ENCODE results near the gene PAPSS2. TPM values are rescaled to one million over a fixed set of nuclear protein-coding genes. Genes with fewer than 3 reads are reported as not detected.
A peak's percentile ranks its signal among the peaks of the same experiment; 100 is the strongest.

The PAPSS2 gene
- total and polyA plus RNA-seq, 2 donors (not counting 1 experiment from before 2014, with no cell fraction given) = 102 to 286 TPM

DNA sequence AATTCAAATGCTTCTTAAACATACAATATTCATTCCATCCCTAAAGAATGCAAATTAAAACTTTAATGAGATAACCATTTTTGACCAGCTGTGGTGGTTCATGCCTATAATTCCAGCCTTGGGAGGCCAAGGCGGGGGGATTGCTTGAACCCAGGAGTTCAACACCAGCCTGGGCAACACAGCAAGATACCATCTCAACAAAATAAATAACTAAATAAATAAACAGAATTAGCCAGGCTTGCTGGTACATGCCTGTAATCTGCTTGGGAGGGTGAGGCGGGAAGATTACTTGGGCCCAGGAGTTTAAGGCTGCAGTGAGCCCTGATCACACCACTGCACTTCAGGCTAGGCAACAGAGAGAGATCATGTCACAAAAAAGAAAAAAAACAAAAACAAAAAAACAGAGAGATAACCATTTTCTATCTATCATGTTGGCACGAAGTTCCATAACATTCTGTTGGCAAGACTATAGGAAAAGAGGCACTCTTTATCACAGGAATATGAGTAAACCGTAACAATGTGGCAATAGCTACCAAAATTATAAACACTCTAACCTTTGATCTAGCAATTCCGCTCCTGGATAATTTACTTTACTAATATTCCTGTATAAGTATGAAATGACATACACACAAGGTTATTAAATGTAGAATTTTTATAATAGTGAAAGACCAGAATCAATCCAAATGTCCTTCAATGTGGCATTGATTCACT is 106.1 kb downstream of the PAPSS2 start:
- Histone ChIP-seq H3K4me3 (replicated peaks in 1 of 4; ENCODE audit: control extremely low read depth in 1 of 4, insufficient read depth in 1 of 4, low read depth in 3 of 4, low read length in 4 of 4) (no peak overlapping the region), H3K36me3 (ENCODE audit: control insufficient read depth, insufficient read depth, low read length) (no peaks in the 10 kb centered on the region), H3K4me1 (ENCODE audit: control insufficient read depth, extremely low read depth, insufficient read depth, low read length) (peaks cover 2% of the 10 kb centered on the region), H3K79me2 (ENCODE audit: control insufficient read depth, insufficient read depth, low read length) (no peaks in the 10 kb centered on the region), H3K4me2 (ENCODE audit: extremely low read depth, insufficient read depth, low read length) (no peak overlapping the region), H4K20me1 (ENCODE audit: control insufficient read depth, extremely low read depth, insufficient read depth, low read length) (no peaks in the 10 kb centered on the region), H3K27ac (ENCODE audit: insufficient read depth, low read length) (no peak overlapping the region), H3K9ac (ENCODE audit: insufficient read depth, low read length) (no peak overlapping the region), H2AFZ (ENCODE audit: low read length) (no peak overlapping the region), H3K27me3 (ENCODE audit: control insufficient read depth, insufficient read depth, low read length) (no peaks in the 10 kb centered on the region), H3K9me3 (ENCODE audit: control insufficient read depth, insufficient read depth, low read depth, low read length) (no peaks in the 10 kb centered on the region)
- no peak for DNase-seq (ENCODE audit: low read depth in 2 of 2)
- no peak for TF ChIP-seq EZH2 (IDR thresholded peaks at IDR 0.05; ENCODE audit: low read length, missing control alignments)

- Histone ChIP-seq H4K20me1 (ENCODE audit: control insufficient read depth, extremely low read depth, insufficient read depth, low read length) (no peaks in the 10 kb centered on the region), H3K79me2 (ENCODE audit: control insufficient read depth, insufficient read depth, low read length) (no peaks in the 10 kb centered on the region), H3K4me2 (ENCODE audit: extremely low read depth, insufficient read depth, low read length) (no peak overlapping the region), H3K9ac (ENCODE audit: insufficient read depth, low read length) (no peak overlapping the region), H3K9me3 (ENCODE audit: control insufficient read depth, insufficient read depth, low read depth, low read length) (no peaks in the 10 kb centered on the region), H3K4me3 (replicated peaks in 1 of 4; ENCODE audit: control extremely low read depth in 1 of 4, insufficient read depth in 1 of 4, low read depth in 3 of 4, low read length in 4 of 4) (no peak overlapping the region), H2AFZ (ENCODE audit: low read length) (no peak overlapping the region), H3K36me3 (ENCODE audit: control insufficient read depth, insufficient read depth, low read length) (no peaks in the 10 kb centered on the region), H3K4me1 (ENCODE audit: control insufficient read depth, extremely low read depth, insufficient read depth, low read length) (peaks cover 1% of the 10 kb centered on the region), H3K27me3 (ENCODE audit: control insufficient read depth, insufficient read depth, low read length) (no peaks in the 10 kb centered on the region), H3K27ac (ENCODE audit: insufficient read depth, low read length) (no peak overlapping the region)
- peak in 1 of 2 donors; percentile 89 for DNase-seq (ENCODE audit: low read depth in 2 of 2)
- TF ChIP-seq EZH2 (IDR thresholded peaks at IDR 0.05; ENCODE audit: low read length, missing control alignments) (no peak), CTCF (conservative IDR thresholded peaks at IDR 0.05 in 1 of 2, IDR thresholded peaks at IDR 0.05 in 1 of 2; ENCODE audit: low read depth in 1 of 2, low read length in 2 of 2) (no peak)
These were observed 107.6 kb downstream of the PAPSS2 start for GRCh38 chr10:87767253-87767652.

GRCh38 chr10:87771871-87772500 is 112.3 kb downstream of the PAPSS2 start:
- H3K4me3 ChIP-seq (replicated peaks in 1 of 4; ENCODE audit: control extremely low read depth in 1 of 4, insufficient read depth in 1 of 4, low read depth in 3 of 4, low read length in 4 of 4) = no peak overlapping the region
- H3K4me1 ChIP-seq (ENCODE audit: control insufficient read depth, extremely low read depth, insufficient read depth, low read length) = no peaks in the 10 kb centered on the region
- no peak overlapping the region for H3K9ac ChIP-seq (ENCODE audit: insufficient read depth, low read length)
- no peaks in the 10 kb centered on the region for H4K20me1 ChIP-seq (ENCODE audit: control insufficient read depth, extremely low read depth, insufficient read depth, low read length)
- no peak for TF ChIP-seq EZH2 (IDR thresholded peaks at IDR 0.05; ENCODE audit: low read length, missing control alignments)
- peak in 1 of 2 donors; percentile 31 for TF ChIP-seq CTCF (conservative IDR thresholded peaks at IDR 0.05 in 1 of 2, IDR thresholded peaks at IDR 0.05 in 1 of 2; ENCODE audit: low read depth in 1 of 2, low read length in 2 of 2)
- H3K79me2 ChIP-seq (ENCODE audit: control insufficient read depth, insufficient read depth, low read length) = no peaks in the 10 kb centered on the region
- DNase-seq (ENCODE audit: low read depth in 2 of 2) = peak; percentile 16 to 46
- H3K4me2 ChIP-seq (ENCODE audit: extremely low read depth, insufficient read depth, low read length) = no peak overlapping the region
- H3K36me3 ChIP-seq (ENCODE audit: control insufficient read depth, insufficient read depth, low read length) = no peaks in the 10 kb centered on the region
- no peaks in the 10 kb centered on the region for H3K27me3 ChIP-seq (ENCODE audit: control insufficient read depth, insufficient read depth, low read length)
- no peak overlapping the region for H3K27ac ChIP-seq (ENCODE audit: insufficient read depth, low read length)
- H3K9me3 ChIP-seq (ENCODE audit: control insufficient read depth, insufficient read depth, low read depth, low read length) = no peaks in the 10 kb centered on the region
- H2AFZ ChIP-seq (ENCODE audit: low read length) = no peak overlapping the region
